ENCODE data around the gene TBXA2R.

GRCh38 chr19:3641515-3642269 is 35.0 kb upstream of the TBXA2R start:
- TF ChIP-seq CTCF (IDR thresholded peaks at IDR 0.05; ENCODE audit: insufficient read depth, low read length, poor library complexity, severe bottlenecking): no peak
- TF ChIP-seq EZH2phosphoT487 (conservative IDR thresholded peaks at IDR 0.05; ENCODE audit: low read length): no peak

Data from SU-DHL-6 (cell line).